Heart left ventricle (tissue), 13 donors: ENCODE results near the gene SPOCK1.

Source experiments
- CTCF ChIP-seq, 12 donors: fragments of 200-600 bp; sonication (generic) in 4 of 12; IDR thresholded peaks; one replicate each; pipeline versions ENCODE4 v1.5.0 to v1.8.0; 2018 to 2022; ENCODE audit warnings: antibody characterized with exemption in 12 of 12, mild to moderate bottlenecking in 5 of 12
- POLR2A ChIP-seq, 2 donors: fragments of 450-650 bp; IDR thresholded peaks; one replicate each; pipeline ENCODE4 v1.6.1; 2017; ENCODE audit warnings: antibody characterized with exemption in 2 of 2, mild to moderate bottlenecking in 2 of 2, moderate library complexity in 2 of 2
- donor health status: ischemic (EF 13 %, LVEDD 7.1; RV severe dilation, severe dysfunction).
- donor health status: DM: no; HTN: yes; CAD: no.
- donor health status: DM: no; HTN: no; CAD: no.
- donor health status: ischemic (EF 25% LVEDD 6.9; RV normal size, moderate dysfunction).
- donor health status: ischemic (EF 25% LVEDD 5.7; RV mildly dilated, moderate dysfunction).
- donor health status: ischemic (EF 35%, LVEDD 5.7; RV mildly dilated, moderate dysfunction).
- donor health status: nonischemic (EF 11% LVEDD 7.7; RV severe dilation, severe dysfunction).
- donor health status: DM: yes; HTN: yes; CAD: no.
- donor health status: PGD.
- donor health status: ischemic (EF 29% LVEDD 5.4; RV normal size, mild dysfunction).
- donor health status: nonischemic (EF 23%, LVEDD 6.1; RV moderate dilation, normal function).

- TF ChIP-seq CTCF (IDR thresholded peaks at IDR 0.05) (no peak), POLR2A (IDR thresholded peaks at IDR 0.05) (no peak)
These were observed 286.7 kb downstream of the SPOCK1 start for GRCh38 chr5:137212471-137212870.
